ENCODE results near the gene LIF.

The LIF gene

GRCh38 chr22:30272781-30273601, 26.4 kb upstream of the LIF start:
- Histone ChIP-seq H3K9me3 (ENCODE audit: control insufficient read depth, low read length) (no peaks in the 10 kb centered on the region), H3K36me3 (ENCODE audit: control insufficient read depth, insufficient read depth, low read length) (no peaks in the 10 kb centered on the region), H3K4me3 (ENCODE audit: extremely low read depth, insufficient read depth, low read length, poor library complexity, severe bottlenecking) (no peak overlapping the region), H3K27ac (ENCODE audit: low read depth, low read length, severe bottlenecking) (no peak overlapping the region), H3K4me1 (ENCODE audit: control insufficient read depth, insufficient read depth, low read length, poor library complexity, severe bottlenecking) (peaks cover 4% of the 10 kb centered on the region)
- 87 to 89% methylated on average over 11 to 12 of the region's 16 CpGs for WGBS, 2 experiments (ENCODE audit: insufficient coverage in 2 of 2)

DNA sequence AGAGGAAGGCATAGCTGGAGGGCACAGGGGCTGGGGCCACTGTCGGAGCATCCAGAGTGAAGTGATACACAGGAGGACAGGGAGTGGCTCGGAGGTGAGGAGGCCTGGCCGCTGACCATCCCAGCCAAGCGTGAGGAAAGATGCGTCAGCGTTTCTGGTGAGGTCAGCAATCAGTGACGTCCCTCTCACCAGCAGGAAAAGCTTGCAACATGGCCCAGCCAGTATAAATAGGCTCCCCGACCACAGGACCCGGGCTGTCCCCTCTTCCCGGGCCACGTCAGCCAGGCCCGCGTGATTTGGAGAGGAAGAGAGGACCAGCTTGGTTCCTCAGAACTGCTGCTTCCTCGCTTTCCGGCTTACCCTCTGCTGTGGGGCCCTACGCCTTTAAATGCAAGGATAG, 24.3 kb upstream of the LIF start:
- no peak overlapping the region for H3K4me3 ChIP-seq (ENCODE audit: extremely low read depth, insufficient read depth, low read length, poor library complexity, severe bottlenecking)
- no peaks in the 10 kb centered on the region for H3K36me3 ChIP-seq (ENCODE audit: control insufficient read depth, insufficient read depth, low read length)
- WGBS, 2 experiments (ENCODE audit: insufficient coverage in 2 of 2) = 86 to 90% methylated on average over 13 of the region's 16 CpGs

DNA sequence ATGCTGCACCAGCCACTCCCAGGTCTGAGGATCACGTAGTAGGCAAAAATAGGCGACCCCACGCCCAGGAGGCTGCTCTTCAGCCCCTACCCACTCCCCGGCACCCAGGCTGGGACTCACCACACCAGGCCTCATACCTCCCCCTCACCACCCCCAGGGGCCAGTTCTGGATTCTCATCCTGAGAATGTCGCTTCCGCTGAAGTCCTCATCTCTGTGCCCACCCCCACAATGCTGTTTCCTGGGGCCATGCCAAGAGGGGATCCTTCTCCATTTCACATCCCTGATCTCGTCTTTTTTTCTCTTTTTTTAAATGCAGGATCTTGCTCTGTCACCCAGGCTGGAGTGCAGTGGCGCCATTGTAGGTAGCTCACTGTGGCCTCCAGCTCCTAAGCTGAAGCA, 21.8 kb upstream of the LIF start:
- Histone ChIP-seq H3K27ac (ENCODE audit: low read depth, low read length, severe bottlenecking) (no peak overlapping the region), H3K4me3 (ENCODE audit: extremely low read depth, insufficient read depth, low read length, poor library complexity, severe bottlenecking) (no peak overlapping the region), H3K9me3 (ENCODE audit: control insufficient read depth, low read length) (no peaks in the 10 kb centered on the region), H3K36me3 (ENCODE audit: control insufficient read depth, insufficient read depth, low read length) (no peaks in the 10 kb centered on the region), H3K4me1 (ENCODE audit: control insufficient read depth, insufficient read depth, low read length, poor library complexity, severe bottlenecking) (no peaks in the 10 kb centered on the region)
- 86 to 95% methylated on average over 7 to 8 of the region's 8 CpGs for WGBS, 2 experiments (ENCODE audit: insufficient coverage in 2 of 2)

More for the DNA sequence above, 24.3 kb upstream of the LIF start:
- Histone ChIP-seq H3K9me3 (ENCODE audit: control insufficient read depth, low read length) (no peaks in the 10 kb centered on the region), H3K4me1 (ENCODE audit: control insufficient read depth, insufficient read depth, low read length, poor library complexity, severe bottlenecking) (no peaks in the 10 kb centered on the region), H3K27ac (ENCODE audit: low read depth, low read length, severe bottlenecking) (no peak overlapping the region)

DNA sequence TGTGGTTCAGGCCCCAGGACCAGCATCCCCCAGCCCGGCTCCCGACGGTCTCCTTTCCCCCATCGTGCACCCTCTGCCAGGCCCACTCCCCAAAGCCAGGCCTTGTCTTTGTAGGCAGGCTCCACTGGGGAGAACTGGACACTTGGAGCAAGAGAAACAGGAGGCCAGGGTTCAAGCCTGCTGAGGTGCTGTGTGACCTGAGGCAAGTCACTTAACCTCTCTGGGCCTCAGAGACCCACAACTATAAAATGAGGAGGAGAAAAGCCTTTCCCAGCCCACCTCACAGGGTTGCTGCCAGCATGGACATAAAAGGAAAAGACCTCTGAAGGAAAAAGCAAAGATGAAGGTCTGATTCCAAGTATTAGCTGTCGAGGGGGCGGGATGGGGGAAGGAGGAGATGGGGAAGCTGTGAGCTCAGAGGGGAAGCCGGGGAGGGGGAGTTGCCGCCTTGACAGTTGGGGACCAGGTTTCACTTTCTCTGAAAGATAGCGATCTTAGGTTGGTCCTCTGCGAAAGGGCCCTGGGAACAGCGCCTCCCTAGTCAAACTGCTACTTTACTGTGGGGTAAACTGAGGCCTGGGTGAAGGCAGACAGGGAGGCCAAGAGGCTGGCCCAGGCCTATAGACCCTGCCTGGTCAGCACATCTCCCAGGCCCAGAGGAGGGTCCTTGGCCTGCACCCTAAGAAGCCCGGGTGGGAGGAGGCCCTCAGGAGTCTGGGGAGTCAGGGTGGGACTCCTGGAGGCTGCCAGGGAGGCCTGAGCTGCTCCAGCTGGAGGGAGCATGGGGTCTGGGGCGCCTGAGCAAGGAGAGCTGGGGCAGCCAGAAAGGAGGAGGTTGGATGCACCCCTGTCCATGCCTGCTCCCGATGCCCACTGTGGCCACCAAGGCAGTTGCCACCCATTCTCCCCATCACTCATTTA, 21.1 kb upstream of the LIF start:
- no peaks in the 10 kb centered on the region for H3K9me3 ChIP-seq (ENCODE audit: control insufficient read depth, low read length)
- no peaks in the 10 kb centered on the region for H3K36me3 ChIP-seq (ENCODE audit: control insufficient read depth, insufficient read depth, low read length)
- WGBS, 2 experiments (ENCODE audit: insufficient coverage in 2 of 2) = 94 to 96% methylated on average over 4 to 12 of the region's 14 CpGs
- H3K4me3 ChIP-seq (ENCODE audit: extremely low read depth, insufficient read depth, low read length, poor library complexity, severe bottlenecking) = no peak overlapping the region
- H3K27ac ChIP-seq (ENCODE audit: low read depth, low read length, severe bottlenecking) = no peak overlapping the region
- no peaks in the 10 kb centered on the region for H3K4me1 ChIP-seq (ENCODE audit: control insufficient read depth, insufficient read depth, low read length, poor library complexity, severe bottlenecking)

- Histone ChIP-seq H3K36me3 (ENCODE audit: control insufficient read depth, insufficient read depth, low read length) (no peaks in the 10 kb centered on the region), H3K4me1 (ENCODE audit: control insufficient read depth, insufficient read depth, low read length, poor library complexity, severe bottlenecking) (peaks cover 4% of the 10 kb centered on the region), H3K9me3 (ENCODE audit: control insufficient read depth, low read length) (no peaks in the 10 kb centered on the region), H3K27ac (ENCODE audit: low read depth, low read length, severe bottlenecking) (no peak within 1 kb of the TSS), H3K4me3 (ENCODE audit: extremely low read depth, insufficient read depth, low read length, poor library complexity, severe bottlenecking) (no peak within 1 kb of the TSS)
- WGBS, 2 experiments (ENCODE audit: insufficient coverage in 2 of 2) = 93 to 95% methylated on average over 26 to 34 of the region's 35 CpGs
These were observed 20.2 kb upstream of the LIF start, which contains the start of gene OSM for GRCh38 chr22:30266445-30267381. Gene OSM, minus strand, starts transcription at chr22:30266851. Its CDS starts 52 bp downstream, at chr22:30266799.

DNA sequence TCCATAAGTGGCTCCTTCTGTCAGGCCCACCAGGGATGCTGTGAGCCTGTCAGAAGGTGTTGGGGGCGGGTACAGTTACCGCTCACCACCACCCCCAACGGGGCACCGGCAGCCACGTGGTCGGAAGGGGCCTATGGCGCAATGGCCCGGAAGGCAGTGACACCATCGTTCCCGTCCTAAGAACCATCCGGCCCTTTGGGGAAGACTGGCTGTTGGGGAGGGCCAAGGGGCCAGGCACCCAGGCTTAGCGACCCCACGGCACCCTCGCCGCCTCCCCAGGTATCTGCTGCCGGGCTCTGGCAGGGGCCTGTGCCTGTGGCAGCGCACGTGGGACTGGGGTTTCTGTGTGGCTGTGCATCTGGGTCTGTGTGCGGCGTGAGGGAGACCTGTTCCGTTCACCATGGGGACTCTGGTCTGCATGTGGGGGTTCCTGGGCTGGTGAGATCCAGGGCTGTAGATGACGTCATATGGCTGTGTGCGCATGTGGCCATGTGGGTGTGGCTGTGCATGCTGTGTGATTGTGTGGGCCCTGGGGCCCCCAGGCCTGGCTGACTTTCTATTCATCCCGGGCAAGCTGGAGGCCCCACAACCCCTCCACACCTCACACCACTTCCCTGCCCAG, 19.4 kb upstream of the LIF start:
- Histone ChIP-seq H3K27ac (ENCODE audit: low read depth, low read length, severe bottlenecking) (no peak overlapping the region), H3K4me3 (ENCODE audit: extremely low read depth, insufficient read depth, low read length, poor library complexity, severe bottlenecking) (no peak overlapping the region), H3K9me3 (ENCODE audit: control insufficient read depth, low read length) (no peaks in the 10 kb centered on the region), H3K36me3 (ENCODE audit: control insufficient read depth, insufficient read depth, low read length) (no peaks in the 10 kb centered on the region), H3K4me1 (ENCODE audit: control insufficient read depth, insufficient read depth, low read length, poor library complexity, severe bottlenecking) (peaks cover 4% of the 10 kb centered on the region)
- 89 to 90% methylated on average over 18 to 19 of the region's 24 CpGs for WGBS, 2 experiments (ENCODE audit: insufficient coverage in 2 of 2)

DNA sequence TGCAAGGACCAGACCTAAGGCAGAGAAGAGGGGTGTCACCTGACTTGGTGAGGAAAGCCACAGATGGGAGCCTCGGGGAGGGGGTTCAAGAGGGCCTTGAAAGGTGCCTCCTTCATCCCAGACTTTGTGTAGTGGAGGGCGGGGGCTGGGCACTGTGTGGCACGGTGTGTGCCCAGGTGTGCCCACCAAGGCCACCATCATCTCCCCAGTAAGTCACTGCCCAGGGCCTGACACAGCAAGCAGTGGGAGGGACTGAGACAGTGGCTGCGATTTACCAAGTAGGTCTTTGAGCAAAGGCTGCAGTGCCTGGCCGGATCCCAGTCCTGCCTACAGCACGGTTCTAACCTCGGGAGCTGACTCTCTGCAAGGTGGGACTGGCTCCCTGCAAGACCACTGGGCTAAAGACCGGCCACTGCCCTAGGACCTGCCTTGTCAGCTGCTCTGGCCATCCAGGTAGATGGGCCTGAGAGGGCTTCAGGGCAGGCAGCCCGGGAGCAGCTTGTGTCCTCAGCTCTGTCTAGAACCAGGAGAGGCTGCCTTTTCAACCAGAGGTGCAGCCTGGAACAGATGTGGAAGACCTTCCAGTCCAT, 18.7 kb upstream of the LIF start:
- Histone ChIP-seq H3K4me3 (ENCODE audit: extremely low read depth, insufficient read depth, low read length, poor library complexity, severe bottlenecking) (no peak overlapping the region), H3K9me3 (ENCODE audit: control insufficient read depth, low read length) (no peaks in the 10 kb centered on the region), H3K27ac (ENCODE audit: low read depth, low read length, severe bottlenecking) (no peak overlapping the region), H3K4me1 (ENCODE audit: control insufficient read depth, insufficient read depth, low read length, poor library complexity, severe bottlenecking) (peaks cover 4% of the 10 kb centered on the region), H3K36me3 (ENCODE audit: control insufficient read depth, insufficient read depth, low read length) (no peaks in the 10 kb centered on the region)
- WGBS, 2 experiments (ENCODE audit: insufficient coverage in 2 of 2) = 97 to 98% methylated on average over 7 to 9 of the region's 9 CpGs

GRCh38 chr22:30263883-30264282, 17.3 kb upstream of the LIF start:
- WGBS, 2 experiments (ENCODE audit: insufficient coverage in 2 of 2) = 90 to 94% methylated on average over 13 to 14 of the region's 17 CpGs
- Histone ChIP-seq H3K27ac (ENCODE audit: low read depth, low read length, severe bottlenecking) (no peak overlapping the region), H3K4me3 (ENCODE audit: extremely low read depth, insufficient read depth, low read length, poor library complexity, severe bottlenecking) (no peak overlapping the region), H3K9me3 (ENCODE audit: control insufficient read depth, low read length) (no peaks in the 10 kb centered on the region), H3K36me3 (ENCODE audit: control insufficient read depth, insufficient read depth, low read length) (no peaks in the 10 kb centered on the region), H3K4me1 (ENCODE audit: control insufficient read depth, insufficient read depth, low read length, poor library complexity, severe bottlenecking) (peaks cover 4% of the 10 kb centered on the region)

GRCh38 chr22:30262917-30263741, 16.6 kb upstream of the LIF start:
- WGBS, 2 experiments (ENCODE audit: insufficient coverage in 2 of 2) = 36 to 45% methylated on average over 20 to 22 of the region's 27 CpGs
- Histone ChIP-seq H3K27ac (ENCODE audit: low read depth, low read length, severe bottlenecking) (no peak overlapping the region), H3K36me3 (ENCODE audit: control insufficient read depth, insufficient read depth, low read length) (no peaks in the 10 kb centered on the region), H3K4me3 (ENCODE audit: extremely low read depth, insufficient read depth, low read length, poor library complexity, severe bottlenecking) (no peak overlapping the region), H3K4me1 (ENCODE audit: control insufficient read depth, insufficient read depth, low read length, poor library complexity, severe bottlenecking) (peaks cover 4% of the 10 kb centered on the region), H3K9me3 (ENCODE audit: control insufficient read depth, low read length) (no peaks in the 10 kb centered on the region)
